Upper lobe of left lung (tissue), 6 donors: ENCODE results near the gene TRIM44. TPM values are rescaled to one million over a fixed set of nuclear protein-coding genes. Genes with fewer than 3 reads are reported as not detected.

Experiments
- ATAC-seq, 2 donors: fragments of 200-7000 bp; cut with Tn5 transposase; one replicate each; pipeline ENCODE4 v1.9.1; 2022; ENCODE audit warnings: mild to moderate bottlenecking in 2 of 2, moderate library complexity in 2 of 2; ENCODE audit not compliant: low FRiP score in 2 of 2
- DNase-seq, 2 donors: peaks; one replicate each; pipeline ENCODE4 v3.0.0-alpha.2; 2019 to 2020
- H3K27ac ChIP-seq, 4 donors: fragments of 200-600 bp; sonication (generic); one replicate each; pipeline ENCODE4 v1.5.1; 2016 to 2019
- H3K27me3 ChIP-seq, 4 donors: fragments of 200-600 bp; sonication (generic); one replicate each; pipeline ENCODE4 v1.5.1; 2017 to 2019
- H3K36me3 ChIP-seq, 4 donors: fragments of 200-600 bp; sonication (generic); one replicate each; pipeline ENCODE4 v1.5.1; 2016 to 2019
- H3K4me1 ChIP-seq, 4 donors: fragments of 200-600 bp; sonication (generic); one replicate each; pipeline ENCODE4 v1.5.1; 2018 to 2019
- H3K4me3 ChIP-seq, 4 donors: fragments of 200-600 bp; sonication (generic); one replicate each; pipeline ENCODE4 v1.5.1; 2017 to 2019; ENCODE audit warnings: mild to moderate bottlenecking in 2 of 4, moderate library complexity in 1 of 4
- H3K9me3 ChIP-seq, 4 donors: fragments of 200-600 bp; sonication (generic); one replicate each; pipeline ENCODE4 v1.5.1; 2018 to 2019
- EP300 ChIP-seq, 4 donors: sonication (generic); formaldehyde crosslinking; IDR thresholded peaks; one replicate each; pipeline ENCODE4 v1.5.1; 2017; ENCODE audit warnings: antibody characterized with exemption in 4 of 4, control low read depth in 2 of 4
- POLR2A ChIP-seq, 4 donors: fragments of 450-650 bp; IDR thresholded peaks; one replicate each; pipeline ENCODE4 v1.5.1; 2016 to 2017; ENCODE audit warnings: antibody characterized with exemption in 4 of 4, mild to moderate bottlenecking in 2 of 4
- POLR2AphosphoS5 ChIP-seq, 2 donors: sonication (generic); formaldehyde crosslinking; IDR thresholded peaks; one replicate each; pipeline ENCODE4 v1.5.1; 2017; ENCODE audit warnings: antibody characterized with exemption in 2 of 2
- WGBS, 2 donors: methylation state at CpG; one replicate each; pipeline ENCODE4 v1.1.5; 2017 to 2018; 5-methylcytosine and 5-hydroxymethylcytosine counted together
- total RNA-seq, 6 donors: library from RNA; depleted of rRNA in 4 of 6; stranded (reverse); fragments of >200 nt in 4 of 6; gene quantifications; one replicate each; pipeline versions ENCODE4 v1.1.0 to v1.2.1, GENCODE V29; 2016 to 2021
- TF ChIP-seq, protein P1 (sequence below), 6 experiments: fragments of 450-650 bp in 4 of 6; fragments of 200-600 bp in 2 of 6; sonication (generic) in 2 of 6; IDR thresholded peaks; one replicate each; pipeline ENCODE4 v1.5.1; 2016 to 2019; ENCODE audit warnings: antibody characterized with exemption in 6 of 6
- donor health status: DM: no; HTN: no; CAD: no; lungs with moderate emphysema.
- donor health status: DM: no; HTN: yes; CAD: no; lungs with severe emphysema.

TRIM44 gene
- total RNA-seq, 6 donors from 2014 or later: 48.9 to 133 (median 64.0) TPM

DNA sequence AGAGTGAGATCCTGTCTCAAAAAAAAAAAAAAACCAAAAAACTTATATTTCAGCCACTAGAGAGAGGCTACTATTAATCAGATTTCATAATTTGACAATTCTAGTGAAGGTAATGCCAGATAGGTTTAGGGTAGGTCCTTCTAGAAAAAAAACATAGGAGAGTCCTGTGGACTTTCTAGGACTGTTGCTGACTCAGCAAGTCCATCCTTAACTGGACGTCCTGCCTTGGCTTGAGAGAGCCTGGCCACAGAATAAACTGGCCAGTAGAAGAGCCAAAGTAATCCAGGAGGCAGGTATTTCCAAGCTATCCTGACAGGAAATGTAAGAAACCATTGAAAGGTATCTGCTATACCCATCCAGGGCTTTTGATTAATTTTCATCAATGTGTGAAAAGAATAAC, 64.6 kb downstream of the TRIM44 start:
- Histone ChIP-seq H3K4me3 (no peak overlapping the region), H3K4me1 (peaks cover 0 to 9% (median 1%) of the 10 kb centered on the region in 4 donors), H3K9me3 (peaks cover 0 to 9% (median 2%) of the 10 kb centered on the region in 4 donors), H3K36me3 (peaks cover 0 to 32% (median 12%) of the 10 kb centered on the region in 4 donors), H3K27me3 (no peaks in the 10 kb centered on the region), H3K27ac (no peak overlapping the region)
- WGBS, 2 donors: 65 to 89% methylated on average over 1 of the region's 1 CpG
- DNase-seq (no peak), ATAC-seq (no peak)
- TF ChIP-seq, protein P1, sequence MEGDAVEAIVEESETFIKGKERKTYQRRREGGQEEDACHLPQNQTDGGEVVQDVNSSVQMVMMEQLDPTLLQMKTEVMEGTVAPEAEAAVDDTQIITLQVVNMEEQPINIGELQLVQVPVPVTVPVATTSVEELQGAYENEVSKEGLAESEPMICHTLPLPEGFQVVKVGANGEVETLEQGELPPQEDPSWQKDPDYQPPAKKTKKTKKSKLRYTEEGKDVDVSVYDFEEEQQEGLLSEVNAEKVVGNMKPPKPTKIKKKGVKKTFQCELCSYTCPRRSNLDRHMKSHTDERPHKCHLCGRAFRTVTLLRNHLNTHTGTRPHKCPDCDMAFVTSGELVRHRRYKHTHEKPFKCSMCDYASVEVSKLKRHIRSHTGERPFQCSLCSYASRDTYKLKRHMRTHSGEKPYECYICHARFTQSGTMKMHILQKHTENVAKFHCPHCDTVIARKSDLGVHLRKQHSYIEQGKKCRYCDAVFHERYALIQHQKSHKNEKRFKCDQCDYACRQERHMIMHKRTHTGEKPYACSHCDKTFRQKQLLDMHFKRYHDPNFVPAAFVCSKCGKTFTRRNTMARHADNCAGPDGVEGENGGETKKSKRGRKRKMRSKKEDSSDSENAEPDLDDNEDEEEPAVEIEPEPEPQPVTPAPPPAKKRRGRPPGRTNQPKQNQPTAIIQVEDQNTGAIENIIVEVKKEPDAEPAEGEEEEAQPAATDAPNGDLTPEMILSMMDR (IDR thresholded peaks at IDR 0.05): no peak
- TF ChIP-seq POLR2AphosphoS5 (IDR thresholded peaks at IDR 0.05): no peak
- no peak for TF ChIP-seq EP300 (IDR thresholded peaks at IDR 0.05)
- no peak for TF ChIP-seq POLR2A (IDR thresholded peaks at IDR 0.05)

DNA sequence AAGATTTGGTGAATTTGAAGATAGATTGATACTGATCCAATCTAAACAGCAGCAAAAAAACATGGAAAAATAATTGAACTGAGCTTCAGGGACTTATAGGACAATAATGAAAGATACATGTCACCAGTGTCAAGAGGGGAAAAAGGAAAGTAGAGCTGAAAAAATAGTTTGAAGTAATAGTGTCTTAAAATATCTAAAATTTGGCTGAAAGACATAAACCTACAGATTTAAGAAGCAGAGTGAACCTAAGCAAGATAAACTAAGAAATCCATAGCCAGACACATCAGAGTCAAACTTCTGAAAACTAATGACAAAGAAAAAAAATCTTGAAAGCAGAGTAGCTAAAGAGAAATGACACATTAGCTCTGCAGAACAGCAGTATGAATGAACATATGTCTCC, 67.7 kb downstream of the TRIM44 start:
- H3K27me3 ChIP-seq: no peaks in the 10 kb centered on the region
- no peak overlapping the region for H3K4me3 ChIP-seq
- no peak overlapping the region for H3K27ac ChIP-seq
- H3K36me3 ChIP-seq: peaks cover 0 to 32% (median 12%) of the 10 kb centered on the region in 4 donors
- no peak for ATAC-seq
- peaks cover 0 to 9% (median 2%) of the 10 kb centered on the region in 4 donors for H3K9me3 ChIP-seq
- no peaks in the 10 kb centered on the region for H3K4me1 ChIP-seq
- no peak for DNase-seq
- TF ChIP-seq EP300 (IDR thresholded peaks at IDR 0.05): no peak

DNA sequence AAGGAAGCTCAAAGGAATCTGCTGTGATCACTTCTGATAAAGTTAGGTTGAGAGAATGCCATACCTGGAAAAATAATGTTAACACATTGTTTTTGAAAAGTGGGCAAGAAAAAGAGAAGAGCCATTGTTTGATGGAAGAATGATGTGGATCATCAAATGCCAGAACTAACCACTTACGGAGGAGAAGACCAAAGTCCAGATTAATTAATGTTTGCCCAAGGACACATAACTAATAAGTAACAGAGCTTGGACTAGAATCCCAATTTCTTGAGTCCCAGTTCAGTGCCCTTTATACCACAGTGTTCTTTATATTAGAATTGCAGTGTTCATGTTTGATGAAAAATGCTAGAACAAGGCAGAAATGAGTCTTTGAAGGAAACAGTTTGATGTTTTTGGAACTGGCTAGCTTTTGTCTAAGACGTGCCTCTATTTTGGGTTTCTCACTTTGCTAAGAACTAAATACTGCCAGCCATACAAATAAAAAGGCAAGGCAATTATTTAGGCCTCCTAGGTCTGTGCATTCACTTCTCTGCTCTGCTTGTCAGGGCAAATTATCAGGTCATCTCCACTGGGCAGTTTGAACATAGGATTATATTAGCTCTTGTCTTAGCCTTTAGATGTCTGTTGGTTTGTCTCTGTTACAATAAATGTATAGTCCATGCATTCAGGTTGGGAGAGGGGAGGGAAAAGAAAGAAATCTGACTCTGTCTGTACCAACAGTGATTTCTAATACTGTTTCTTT, 72.3 kb downstream of the TRIM44 start:
- Histone ChIP-seq H3K36me3 (peaks cover 0 to 6% (median 3%) of the 10 kb centered on the region in 4 donors), H3K4me1 (peaks cover 0 to 2% (median 0%) of the 10 kb centered on the region in 4 donors), H3K27ac (peak overlapping the region in 1 of 4 donors; percentile 31), H3K9me3 (peaks cover 0 to 7% (median 2%) of the 10 kb centered on the region in 4 donors), H3K27me3 (no peaks in the 10 kb centered on the region), H3K4me3 (no peak overlapping the region)
- TF ChIP-seq, protein P1 (IDR thresholded peaks at IDR 0.05): no peak
- TF ChIP-seq EP300 (IDR thresholded peaks at IDR 0.05): no peak
- 77 to 88% methylated on average over 2 of the region's 2 CpGs for WGBS, 2 donors
- no peak for ATAC-seq
- DNase-seq: no peak

- Histone ChIP-seq H3K9me3 (peaks cover 0 to 1% (median 0%) of the 10 kb centered on the region in 4 donors), H3K4me3 (no peak overlapping the region), H3K27ac (peak overlapping the region in 1 of 4 donors; percentile 31), H3K4me1 (peaks cover 0 to 2% (median 0%) of the 10 kb centered on the region in 4 donors), H3K36me3 (peaks cover 0 to 3% (median 2%) of the 10 kb centered on the region in 4 donors), H3K27me3 (no peaks in the 10 kb centered on the region)
- DNase-seq (no peak), ATAC-seq (no peak)
- WGBS, 2 donors: 72 to 75% methylated on average over 2 of the region's 2 CpGs
- TF ChIP-seq POLR2AphosphoS5 (IDR thresholded peaks at IDR 0.05): no peak
- TF ChIP-seq POLR2A (IDR thresholded peaks at IDR 0.05): no peak
- TF ChIP-seq, protein P1 (IDR thresholded peaks at IDR 0.05): no peak
- TF ChIP-seq EP300 (IDR thresholded peaks at IDR 0.05): no peak
Measured at GRCh38 chr11:35735411-35735810, 72.8 kb downstream of the TRIM44 start.

GRCh38 chr11:35735903-35736302, 73.3 kb downstream of the TRIM44 start:
- DNase-seq: no peak
- Histone ChIP-seq H3K27me3 (no peaks in the 10 kb centered on the region), H3K36me3 (peaks cover 0 to 3% (median 1%) of the 10 kb centered on the region in 4 donors), H3K9me3 (no peaks in the 10 kb centered on the region), H3K4me3 (no peak overlapping the region), H3K4me1 (peaks cover 0 to 2% (median 0%) of the 10 kb centered on the region in 4 donors), H3K27ac (peak overlapping the region in 1 of 4 donors; percentile 1)
- TF ChIP-seq POLR2AphosphoS5 (IDR thresholded peaks at IDR 0.05) (no peak), EP300 (IDR thresholded peaks at IDR 0.05) (no peak), POLR2A (IDR thresholded peaks at IDR 0.05) (no peak)
- TF ChIP-seq, protein P1 (IDR thresholded peaks at IDR 0.05): no peak
- ATAC-seq: no peak
